Epithelial cell of proximal tubule (primary cell): ENCODE measurements around the gene DISC1. TPM values are rescaled to one million over a fixed set of nuclear protein-coding genes. Genes with fewer than 3 reads are reported as not detected.

Source experiments
- DNase-seq: peaks from one replicate; pipeline ENCODE4 v3.0.0-alpha.2; 2011; ENCODE audit warnings: low read depth
- H3K4me3 ChIP-seq: 2 replicates; pipeline ENCODE4 v1.5.1; 2011; ENCODE audit warnings: low read depth, mild to moderate bottlenecking, low read length
- total RNA-seq: library from RNA; depleted of rRNA; stranded (reverse); fragments of >200 nt; gene quantifications from 2 replicates; pipeline ENCODE4 v1.2.3, GENCODE V29; 2015
- TF ChIP-seq, protein P1 (sequence below): conservative IDR thresholded peaks from 2 replicates; pipeline ENCODE4 v1.5.1; 2012; ENCODE audit warnings: low read depth, mild to moderate bottlenecking, low read length

The DISC1 gene
- total RNA-seq, 1 donor from 2014 or later: 3.1 TPM

DNA sequence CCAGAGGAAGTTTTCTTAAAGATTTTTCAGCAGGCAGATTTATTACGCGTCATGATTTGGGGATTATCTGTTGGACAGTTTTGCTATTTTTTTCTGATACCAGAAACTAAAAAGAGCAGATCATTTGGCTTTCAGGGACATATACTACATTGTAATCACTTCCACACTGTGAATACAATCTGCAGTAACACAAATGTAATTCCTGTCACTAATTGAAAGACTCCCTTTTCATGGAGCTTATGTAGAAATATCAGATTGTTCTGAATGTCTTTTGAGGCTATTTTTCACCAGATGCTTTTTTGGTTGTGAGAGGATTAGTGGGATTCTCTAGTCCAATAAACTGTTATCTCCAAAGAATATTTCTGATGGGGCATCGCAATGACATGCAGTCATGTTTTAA, 464.2 kb downstream of the DISC1 start:
- H3K4me3 ChIP-seq: no peak overlapping the region
- no peak for DNase-seq
- TF ChIP-seq, protein P1, sequence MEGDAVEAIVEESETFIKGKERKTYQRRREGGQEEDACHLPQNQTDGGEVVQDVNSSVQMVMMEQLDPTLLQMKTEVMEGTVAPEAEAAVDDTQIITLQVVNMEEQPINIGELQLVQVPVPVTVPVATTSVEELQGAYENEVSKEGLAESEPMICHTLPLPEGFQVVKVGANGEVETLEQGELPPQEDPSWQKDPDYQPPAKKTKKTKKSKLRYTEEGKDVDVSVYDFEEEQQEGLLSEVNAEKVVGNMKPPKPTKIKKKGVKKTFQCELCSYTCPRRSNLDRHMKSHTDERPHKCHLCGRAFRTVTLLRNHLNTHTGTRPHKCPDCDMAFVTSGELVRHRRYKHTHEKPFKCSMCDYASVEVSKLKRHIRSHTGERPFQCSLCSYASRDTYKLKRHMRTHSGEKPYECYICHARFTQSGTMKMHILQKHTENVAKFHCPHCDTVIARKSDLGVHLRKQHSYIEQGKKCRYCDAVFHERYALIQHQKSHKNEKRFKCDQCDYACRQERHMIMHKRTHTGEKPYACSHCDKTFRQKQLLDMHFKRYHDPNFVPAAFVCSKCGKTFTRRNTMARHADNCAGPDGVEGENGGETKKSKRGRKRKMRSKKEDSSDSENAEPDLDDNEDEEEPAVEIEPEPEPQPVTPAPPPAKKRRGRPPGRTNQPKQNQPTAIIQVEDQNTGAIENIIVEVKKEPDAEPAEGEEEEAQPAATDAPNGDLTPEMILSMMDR: no peak

Other genes starting within 250 kb of the DISC1 start
- gene EGLN1, start 204.5 kb upstream of the DISC1 start, total RNA-seq: 34.5 and 38.6 TPM in 2 replicates
- 12.1 and 26.4 TPM in 2 replicates for gene TSNAX, start 98.1 kb upstream of the DISC1 start, total RNA-seq